HepG2 (cell line): Measurements from ENCODE around the gene PARD3. TPM values are rescaled to one million over a fixed set of nuclear protein-coding genes. Genes with fewer than 3 reads are reported as not detected.
A peak's percentile ranks its signal among the peaks of the same experiment; 100 is the strongest.

Experiments used
- ARID3A ChIP-seq: IDR thresholded peaks from 2 replicates; pipeline ENCODE4 v1.6.1; 2012; ENCODE audit warnings: low read depth, low read length, improper control_type of control experiment
- CSRNP1 ChIP-seq: sonication (generic); formaldehyde crosslinking; IDR thresholded peaks from 2 replicates; pipeline ENCODE4 v1.8.1; 2023; ENCODE audit warnings: mild to moderate bottlenecking, missing genetic modification reagents
- CSRNP2 ChIP-seq: sonication (generic); formaldehyde crosslinking; conservative IDR thresholded peaks from 2 replicates; pipeline ENCODE4 v1.8.0; 2022; ENCODE audit warnings: low read depth, missing genetic modification reagents
- FOXK1 ChIP-seq: sonication (generic); formaldehyde crosslinking; IDR thresholded peaks from 2 replicates; pipeline ENCODE4 v1.4.0; 2020; ENCODE audit warnings: low read depth, missing genetic modification reagents, borderline replicate concordance
- KDM5B ChIP-seq: sonication (generic); formaldehyde crosslinking; IDR thresholded peaks from 2 replicates; pipeline ENCODE4 v1.4.0; 2020; ENCODE audit warnings: missing genetic modification reagents, mild to moderate bottlenecking, borderline replicate concordance
- KLF12 ChIP-seq: sonication (generic); formaldehyde crosslinking; IDR thresholded peaks from 2 replicates; pipeline ENCODE4 v1.4.0; 2020; ENCODE audit warnings: missing genetic modification reagents, borderline replicate concordance
- SYNCRIP ChIP-seq: fragments of 200-400 bp; formaldehyde crosslinking; IDR thresholded peaks from 2 replicates; pipeline ENCODE4 v1.6.1; 2018; ENCODE audit warnings: mild to moderate bottlenecking, low read depth, low read length; ENCODE audit not compliant: insufficient read depth
- TFE3 ChIP-seq: IDR thresholded peaks from 2 replicates; pipeline ENCODE4 v1.6.1; 2016
- ZBTB43 ChIP-seq: sonication (generic); formaldehyde crosslinking; conservative IDR thresholded peaks from 2 replicates; pipeline ENCODE4 v1.4.0; 2020; ENCODE audit warnings: missing genetic modification reagents
- ZBTB7B ChIP-seq: sonication (generic); formaldehyde crosslinking; IDR thresholded peaks from 2 replicates; pipeline ENCODE4 v1.4.0; 2020; ENCODE audit warnings: missing genetic modification reagents
- ZFYVE20 ChIP-seq: sonication (generic); formaldehyde crosslinking; IDR thresholded peaks from 2 replicates; pipeline ENCODE4 v1.8.0; 2023; ENCODE audit warnings: low read depth, mild to moderate bottlenecking, moderate library complexity, missing genetic modification reagents, borderline replicate concordance
- ZNF646 ChIP-seq: sonication (generic); formaldehyde crosslinking; IDR thresholded peaks from 2 replicates; pipeline ENCODE4 v1.9.0; 2021; ENCODE audit warnings: mild to moderate bottlenecking, missing genetic modification reagents
- ZNF772 ChIP-seq: sonication (generic); formaldehyde crosslinking; IDR thresholded peaks from 2 replicates; pipeline ENCODE4 v1.5.0; 2020; ENCODE audit warnings: mild to moderate bottlenecking, missing genetic modification reagents
- polyA plus RNA-seq, 8 experiments: library from polyadenylated mRNA; depleted of rRNA in 3 of 8; stranded (reverse) in 7 of 8; unstranded in 1 of 8; fragments of >200 nt; fragmentation: Illumina TruSeq in 4 of 8; extraction: Trizol in 4 of 8; gene quantifications; 2 replicates each; pipeline versions ENCODE4 v1.2.1 to v1.2.3, GENCODE V29; 2011 to 2016; ENCODE audit warnings: low read depth in 4 of 8, missing spikeins in 1 of 8, mixed read lengths in 1 of 8; ENCODE audit not compliant: insufficient read depth in 1 of 8
- total RNA-seq, 5 experiments: library from RNA; depleted of rRNA; stranded (reverse); fragments of >200 nt; fragmentation: Illumina TruSeq; extraction: Trizol; gene quantifications; 2 replicates each; pipeline ENCODE4 v1.2.3, GENCODE V29; 2016; ENCODE audit warnings: low read depth in 1 of 5

The PARD3 gene
- total and polyA plus RNA-seq, 2 of the 13 experiments (the other 11 are each of a cell fraction or from before 2014, with no cell fraction given), result 40.9 to 60.0 TPM

- TF ChIP-seq CSRNP1 (no peak), CSRNP2 (no peak), ZNF772 (CRISPR knock-in tag) (no peak), ARID3A (no peak), KDM5B (CRISPR knock-in tag) (no peak), ZFYVE20 (no peak), ZNF646 (CRISPR knock-in tag) (no peak), SYNCRIP (no peak), FOXK1 (CRISPR knock-in tag) (no peak), KLF12 (CRISPR knock-in tag) (no peak), TFE3 (no peak), ZBTB7B (0 out of 2 replicates have a peak, but pooled peaks have one; percentile 33), ZBTB43 (CRISPR knock-in tag) (no peak)
Measured at GRCh38 chr10:34479520-34480179, 335.4 kb downstream of the PARD3 start (continued).
